Ishikawa (cell line): ENCODE results near the gene NFIX.

Source experiments
- CEBPB ChIP-seq: IDR thresholded peaks from 2 replicates; pipeline ENCODE4 v1.6.1; 2012
- CREB1 ChIP-seq: IDR thresholded peaks from 2 replicates; pipeline ENCODE4 v1.6.1; 2012; ENCODE audit warnings: low read depth
- EGR1 ChIP-seq: IDR thresholded peaks from 2 replicates; pipeline ENCODE4 v1.6.1; 2012
- EP300 ChIP-seq: IDR thresholded peaks from 2 replicates; pipeline ENCODE4 v1.6.1; 2012; ENCODE audit warnings: borderline replicate concordance
- FOXM1 ChIP-seq: IDR thresholded peaks from 2 replicates; pipeline ENCODE4 v1.6.1; 2012; ENCODE audit warnings: low read depth, borderline replicate concordance
- NFIC ChIP-seq: IDR thresholded peaks from 2 replicates; pipeline ENCODE4 v1.6.1; 2012
- RAD21 ChIP-seq: IDR thresholded peaks from 2 replicates; pipeline ENCODE4 v1.6.1; 2012; ENCODE audit warnings: low read depth
- REST ChIP-seq: IDR thresholded peaks from 2 replicates; pipeline ENCODE4 v1.6.1; 2012; ENCODE audit warnings: low read depth, mild to moderate bottlenecking
- TAF1 ChIP-seq: IDR thresholded peaks from 2 replicates; pipeline ENCODE4 v1.6.1; 2012; ENCODE audit warnings: low read depth, mild to moderate bottlenecking
- TCF12 ChIP-seq: IDR thresholded peaks from 2 replicates; pipeline ENCODE4 v1.6.1; 2012; ENCODE audit warnings: low read depth
- TEAD4 ChIP-seq: IDR thresholded peaks from 2 replicates; pipeline ENCODE4 v1.6.1; 2012
- YY1 ChIP-seq: IDR thresholded peaks from 2 replicates; pipeline ENCODE4 v1.6.1; 2012; ENCODE audit warnings: low read depth
- ZBTB7A ChIP-seq: IDR thresholded peaks from 2 replicates; pipeline ENCODE4 v1.6.1; 2012; ENCODE audit warnings: low read depth
- TF ChIP-seq, protein P1 (sequence below): IDR thresholded peaks from 2 replicates; pipeline ENCODE4 v1.6.1; 2012
- TF ChIP-seq, protein P2 (sequence below): IDR thresholded peaks from 2 replicates; pipeline ENCODE4 v1.6.1; 2012

The NFIX gene

DNA sequence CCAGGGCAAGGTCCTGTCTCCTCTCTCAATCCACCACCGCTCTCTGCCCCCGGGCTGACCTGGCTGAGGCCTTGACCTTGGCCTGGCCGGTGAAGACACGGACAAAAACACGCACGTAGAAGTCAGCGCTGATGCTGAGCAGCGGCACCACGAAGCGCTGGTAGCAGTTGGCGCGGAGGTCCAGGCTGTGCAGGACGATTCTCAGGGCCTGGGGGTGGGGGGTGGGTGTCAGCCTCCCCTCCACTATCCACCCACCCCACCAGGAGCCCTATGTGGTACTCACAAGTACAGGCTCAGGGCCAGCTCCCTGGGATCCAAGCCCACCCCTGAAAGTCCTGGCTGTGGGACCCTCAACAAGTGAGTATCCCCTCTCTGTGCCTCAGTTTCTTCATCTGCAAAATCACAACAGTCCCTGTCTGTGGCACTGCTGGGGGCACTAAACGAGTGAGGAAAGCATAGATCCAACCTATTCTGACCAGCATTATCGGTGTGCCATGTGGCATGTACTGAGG is 114.9 kb downstream of the NFIX start:
- TF ChIP-seq FOXM1 (no peak), YY1 (no peak), ZBTB7A (no peak), CREB1 (no peak), EP300 (no peak), NFIC (no peak)
- TF ChIP-seq, protein P1, sequence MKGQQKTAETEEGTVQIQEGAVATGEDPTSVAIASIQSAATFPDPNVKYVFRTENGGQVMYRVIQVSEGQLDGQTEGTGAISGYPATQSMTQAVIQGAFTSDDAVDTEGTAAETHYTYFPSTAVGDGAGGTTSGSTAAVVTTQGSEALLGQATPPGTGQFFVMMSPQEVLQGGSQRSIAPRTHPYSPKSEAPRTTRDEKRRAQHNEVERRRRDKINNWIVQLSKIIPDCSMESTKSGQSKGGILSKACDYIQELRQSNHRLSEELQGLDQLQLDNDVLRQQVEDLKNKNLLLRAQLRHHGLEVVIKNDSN, result no peak

- TF ChIP-seq TAF1 (no peak), FOXM1 (no peak), TCF12 (no peak), CREB1 (no peak), REST (no peak), YY1 (no peak), TEAD4 (no peak), EP300 (no peak), NFIC (no peak), ZBTB7A (no peak), RAD21 (no peak), CEBPB (no peak), EGR1 (no peak)
- TF ChIP-seq, protein P2, sequence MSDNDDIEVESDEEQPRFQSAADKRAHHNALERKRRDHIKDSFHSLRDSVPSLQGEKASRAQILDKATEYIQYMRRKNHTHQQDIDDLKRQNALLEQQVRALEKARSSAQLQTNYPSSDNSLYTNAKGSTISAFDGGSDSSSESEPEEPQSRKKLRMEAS, result no peak
- TF ChIP-seq, protein P1, result no peak
Measured at GRCh38 chr19:13112555-13112954, 117.3 kb downstream of the NFIX start.

DNA sequence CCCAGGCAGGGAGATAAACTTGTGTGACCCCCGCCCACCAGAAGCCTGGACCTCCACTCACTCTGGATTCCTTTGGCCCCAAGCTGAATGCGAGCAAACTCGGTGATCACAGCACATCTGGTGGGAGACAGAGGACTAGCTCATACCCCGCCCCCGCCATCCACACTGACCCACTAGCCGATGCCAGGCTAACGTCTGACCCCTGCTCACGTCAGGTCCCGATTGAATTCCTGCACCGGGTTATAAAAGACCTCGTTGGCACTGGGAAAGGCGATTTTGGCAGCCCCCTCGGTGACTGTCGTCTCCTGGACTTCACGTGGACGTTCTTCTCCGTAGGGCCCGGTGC is 120.6 kb downstream of the NFIX start:
- TF ChIP-seq FOXM1 (no peak), EP300 (no peak), TEAD4 (no peak), ZBTB7A (no peak), TCF12 (no peak), YY1 (no peak), TAF1 (no peak), EGR1 (no peak), CREB1 (no peak), NFIC (no peak), CEBPB (no peak), RAD21 (no peak), REST (no peak)
- TF ChIP-seq, protein P1, result no peak
- TF ChIP-seq, protein P2, result no peak

GRCh38 chr19:13116282-13117175 is 121.3 kb downstream of the NFIX start, which contains the start of gene TRMT1:
Gene TRMT1 (minus strand): TSS chr19:13116740. CDS start chr19:13116399, 341 bp downstream.
- TF ChIP-seq CREB1 (no peak), EP300 (peak; percentile 52; the same call in 1 of the 2 replicates), NFIC (peak; percentile 27; the same call in 1 of the 2 replicates), CEBPB (peak; percentile 27; the same call in 1 of the 2 replicates), ZBTB7A (no peak), TEAD4 (peak; percentile 26), TCF12 (peak; percentile 66), FOXM1 (no peak), YY1 (peak; percentile 99), RAD21 (no peak), REST (no peak), TAF1 (peak; percentile 73), EGR1 (peak; percentile 64; the same call in 1 of the 2 replicates)
- TF ChIP-seq, protein P2, result peak; percentile 97
- TF ChIP-seq, protein P1, result peak; percentile 98
